A549 (cell line): ENCODE measurements around the gene ZNF646. TPM values are rescaled to one million over a fixed set of nuclear protein-coding genes. Genes with fewer than 3 reads are reported as not detected.

Experiments used
- ATAC-seq, 2 experiments: fragments of 200-7000 bp in 1 of 2; fragments of >200 bp in 1 of 2; cut with Nextera tagmentation in 1 of 2; cut with Tn5 transposase in 1 of 2; 3 replicates each; pipeline versions ENCODE4 v1.8.0 to v1.9.1; 2018 to 2020; ENCODE audit warnings: mild to moderate bottlenecking in 1 of 2, moderate library complexity in 1 of 2
- CTCF ChIA-PET: fragments of 300-600 bp; sonication (Branson Sonifier 250); formaldehyde crosslinking; extraction: SDS; loops from one replicate; lab custom pipeline; 2021; ENCODE audit warnings: antibody characterized with exemption, inconsistent platforms; lab: Yijun Ruan, JAX
- POLR2A ChIA-PET: fragments of 350-600 bp; formaldehyde crosslinking; extraction: SDS; loops from one replicate; lab custom pipeline; 2021; ENCODE audit warnings: antibody characterized with exemption, inconsistent platforms; lab: Yijun Ruan, JAX
- DNase-seq, 2 experiments: peaks; one replicate each; pipeline versions ENCODE4 v3.0.0 to v3.0.0-alpha.2; 2011 to 2016; ENCODE audit warnings: low read depth in 1 of 2, low spot score in 1 of 2
- FAIRE-seq: peaks from 2 replicates; lab custom pipeline; 2011; peaks lifted over from hg19 to GRCh38; lab: Jason Lieb, UNC
- H3K27ac ChIP-seq, 2 experiments: fragments of >200 bp; sonication (Bioruptor Twin); formaldehyde crosslinking; 3 replicates each; pipeline ENCODE4 v1.5.1; 2016 to 2017
- H3K4me1 ChIP-seq: fragments of >200 bp; sonication (Bioruptor Twin); formaldehyde crosslinking; 3 replicates; pipeline ENCODE4 v1.6.1; 2016
- H3K4me2 ChIP-seq: fragments of >200 bp; sonication (Bioruptor Twin); formaldehyde crosslinking; 3 replicates; pipeline ENCODE4 v1.6.1; 2016
- H3K4me3 ChIP-seq: fragments of >200 bp; sonication (Bioruptor Twin); formaldehyde crosslinking; 3 replicates; pipeline ENCODE4 v1.5.1; 2016
- H3K9me3 ChIP-seq: fragments of >200 bp; sonication (Bioruptor Twin); formaldehyde crosslinking; 3 replicates; pipeline ENCODE4 v1.6.1; 2016
- CBX2 ChIP-seq: fragments of 200-600 bp; sonication (generic); IDR thresholded peaks from 2 replicates; pipeline ENCODE4 v1.6.1; 2016; ENCODE audit warnings: low read depth, mild to moderate bottlenecking, borderline replicate concordance
- CEBPB ChIP-seq, 2 experiments: fragments of >200 bp in 1 of 2; sonication (Bioruptor Twin) in 1 of 2; formaldehyde crosslinking in 1 of 2; IDR thresholded peaks; 2 replicates each; pipeline ENCODE4 v1.6.1; 2012 to 2016
- CHD2 ChIP-seq: fragments of 150-350 bp; IDR thresholded peaks from 2 replicates; pipeline ENCODE4 v1.6.1; 2014; ENCODE audit warnings: low read length; ENCODE audit not compliant: partially characterized antibody
- GATA3 ChIP-seq: IDR thresholded peaks from 2 replicates; pipeline ENCODE4 v1.6.1; 2012; ENCODE audit warnings: borderline replicate concordance
- HDAC2 ChIP-seq: fragments of 200-600 bp; sonication (generic); IDR thresholded peaks from 2 replicates; pipeline ENCODE4 v1.6.1; 2016
- HOXA7 ChIP-seq: fragments of 250-450 bp; sonication (Bioruptor Pico); IDR thresholded peaks from 2 replicates; pipeline ENCODE4 v1.5.0; 2020; ENCODE audit warnings: mild to moderate bottlenecking, moderate library complexity
- HOXB13 ChIP-seq: fragments of 250-450 bp; sonication (Bioruptor Pico); IDR thresholded peaks from 2 replicates; pipeline ENCODE4 v1.5.0; 2020; ENCODE audit warnings: low read depth, mild to moderate bottlenecking, moderate library complexity
- JUN ChIP-seq, 2 experiments: fragments of >200 bp; sonication (Bioruptor Twin); formaldehyde crosslinking; IDR thresholded peaks; 2 replicates in 1 of 2; 3 replicates in 1 of 2; pipeline ENCODE4 v1.6.1; 2016 to 2017
- MAZ ChIP-seq: fragments of 150-350 bp; IDR thresholded peaks from 2 replicates; pipeline ENCODE4 v1.6.1; 2014; ENCODE audit warnings: antibody characterized with exemption, low read depth, low read length, borderline replicate concordance
- MYC ChIP-seq: IDR thresholded peaks from 2 replicates; pipeline ENCODE4 v1.6.1; 2012; ENCODE audit warnings: mild to moderate bottlenecking, inconsistent platforms, low read length, improper control_type of control experiment, borderline replicate concordance
- NFE2L2 ChIP-seq: fragments of 150-350 bp; conservative IDR thresholded peaks from 2 replicates; pipeline ENCODE4 v1.6.1; 2014; ENCODE audit warnings: low read length
- POLR2AphosphoS2 ChIP-seq: conservative IDR thresholded peaks from 2 replicates; pipeline ENCODE4 v1.6.1; 2012; ENCODE audit warnings: low read length, improper control_type of control experiment, inconsistent platforms
- SMC3 ChIP-seq: fragments of >200 bp; sonication (Bioruptor Twin); formaldehyde crosslinking; IDR thresholded peaks from 3 replicates; pipeline ENCODE4 v1.6.1; 2018; ENCODE audit warnings: inconsistent platforms
- SREBF2 ChIP-seq: fragments of 450-650 bp; IDR thresholded peaks from 2 replicates; pipeline ENCODE4 v1.6.1; 2014; ENCODE audit warnings: mild to moderate bottlenecking, moderate library complexity
- ZC3H11A ChIP-seq: fragments of 450-650 bp; IDR thresholded peaks from 2 replicates; pipeline ENCODE4 v1.6.1; 2014; ENCODE audit warnings: antibody characterized with exemption, mild to moderate bottlenecking
- WGBS: methylation state at CpG from one replicate; pipeline ENCODE4 v1.1.6; 2017; ENCODE audit errors: missing lambda C conversion rate; 5-methylcytosine and 5-hydroxymethylcytosine counted together
- polyA plus RNA-seq, 4 experiments: library from polyadenylated mRNA; depleted of rRNA in 3 of 4; stranded (reverse); fragments of >200 nt; fragmentation: RNase III in 1 of 4; extraction: RNeasy Plus Mini Kit Qiagen cat#74134 plus additional on column Dnase treatment in 1 of 4; gene quantifications; 2 replicates in 3 of 4; 3 replicates in 1 of 4; pipeline ENCODE4 v1.2.3, GENCODE V29; 2011 to 2017
- TF ChIP-seq, protein P1 (sequence below): IDR thresholded peaks from 2 replicates; pipeline ENCODE4 v1.6.1; 2012; ENCODE audit warnings: low read depth, borderline replicate concordance
- TF ChIP-seq, protein P2 (sequence below): fragments of >200 bp; sonication (Bioruptor Twin); formaldehyde crosslinking; IDR thresholded peaks from 2 replicates; pipeline ENCODE4 v1.6.1; 2016
- TF ChIP-seq, protein P3 (sequence below): fragments of >200 bp; sonication (Bioruptor Twin); formaldehyde crosslinking; IDR thresholded peaks from 3 replicates; pipeline ENCODE4 v1.6.1; 2016
- TF ChIP-seq, protein P4 (sequence below): IDR thresholded peaks from 2 replicates; pipeline ENCODE4 v1.6.1; 2012
- TF ChIP-seq, protein P5 (sequence below): fragments of 450-650 bp; IDR thresholded peaks from 2 replicates; pipeline ENCODE4 v1.6.1; 2014; ENCODE audit warnings: antibody characterized with exemption
- TF ChIP-seq, protein P6 (sequence below): fragments of 200-600 bp; sonication (generic); IDR thresholded peaks from 2 replicates; pipeline ENCODE4 v1.6.1; 2016; ENCODE audit warnings: antibody characterized with exemption, mild to moderate bottlenecking, moderate library complexity

The ZNF646 gene
- polyA plus RNA-seq, 2 of the 4 experiments (the other 2 are of a cell fraction) = 3.0 to 8.2 TPM

DNA sequence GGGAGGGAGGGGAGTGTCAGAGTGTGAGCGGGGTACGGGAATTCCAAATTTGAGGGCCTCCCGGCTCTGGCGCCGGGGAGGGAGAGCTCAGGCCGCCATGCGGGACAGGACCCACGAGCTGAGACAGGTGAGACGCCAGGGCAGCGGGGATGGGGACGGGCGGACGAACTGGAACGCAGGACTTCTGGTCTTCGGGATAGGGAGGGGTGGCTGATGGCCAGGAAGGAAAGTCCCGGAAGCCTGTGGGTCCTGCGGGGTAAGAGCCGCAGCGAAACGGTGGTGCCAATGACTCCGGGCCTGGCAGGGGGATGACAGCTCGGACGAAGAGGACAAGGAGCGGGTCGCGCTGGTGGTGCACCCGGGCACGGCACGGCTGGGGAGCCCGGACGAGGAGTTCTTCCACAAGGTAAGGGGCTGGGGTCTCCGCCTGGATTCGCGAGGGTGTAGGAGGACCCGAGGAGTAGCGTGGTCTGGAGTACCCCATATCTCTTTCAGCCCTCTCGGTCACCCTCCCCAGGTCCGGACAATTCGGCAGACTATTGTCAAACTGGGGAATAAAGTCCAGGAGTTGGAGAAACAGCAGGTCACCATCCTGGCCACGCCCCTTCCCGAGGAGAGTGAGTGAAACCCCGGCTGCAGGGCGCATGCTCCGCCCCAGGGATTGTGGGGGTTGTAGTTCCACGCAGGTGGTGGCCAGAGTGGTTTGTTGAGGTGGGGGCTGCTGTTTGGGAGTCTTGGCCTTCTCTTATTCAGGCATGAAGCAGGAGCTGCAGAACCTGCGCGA, 40.3 kb upstream of the ZNF646 start:
- FAIRE-seq (no peak), ATAC-seq (peak; percentile 80 to 87), DNase-seq (peak; percentile 82 to 97)
- peaks cover 8% of the 10 kb centered on the region; the same call in 1 of the 3 replicates for H3K4me1 ChIP-seq
- peak overlapping the region; percentile 85 to 95 for H3K27ac ChIP-seq
- CTCF ChIA-PET = interaction anchor here (1.4 to 6.5 kb wide), 2 partner anchors 49 to 76 kb away, joined by 3 to 49 read pairs; partner anchors contain the start of genes HSD3B7 and SETD1A
- no peaks in the 10 kb centered on the region for H3K9me3 ChIP-seq
- peak overlapping the region; percentile 83 for H3K4me2 ChIP-seq
- POLR2A ChIA-PET = interaction anchor here (1.4 to 1.9 kb wide), 5 partner anchors 35 to 108 kb away, joined by 3 to 19 read pairs (median 4); partner anchors contain the start of genes ZNF646 and ZNF668
- WGBS = 4% methylated on average over 37 of the region's 47 CpGs
- peak overlapping the region; percentile 72 for H3K4me3 ChIP-seq
- TF ChIP-seq ZC3H11A (no peak), MYC (0 out of 2 replicates have a peak, but pooled peaks have one; percentile 18)

DNA sequence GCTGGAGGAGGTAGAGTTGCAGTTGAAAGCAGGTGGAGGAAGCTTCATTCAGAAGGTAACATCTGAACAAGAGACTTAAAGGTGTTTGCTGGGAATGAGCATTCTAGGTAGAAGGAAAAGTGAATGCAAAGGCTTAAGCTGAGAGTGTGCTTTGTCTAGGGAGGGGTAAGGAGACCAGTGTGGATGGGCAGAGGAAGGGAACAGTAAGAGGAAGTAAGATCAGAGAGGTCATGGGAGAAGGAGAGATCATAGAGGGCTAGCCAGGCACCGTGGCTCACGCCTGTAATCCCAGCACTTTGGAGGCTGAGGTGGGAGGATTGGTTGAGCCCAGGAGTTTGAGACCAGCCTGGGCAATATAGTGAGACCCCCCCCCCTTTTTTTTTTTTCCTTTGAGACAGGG, 37.5 kb upstream of the ZNF646 start:
- ATAC-seq (no peak), DNase-seq (no peak)
- 86% methylated on average over 2 of the region's 2 CpGs for WGBS
- POLR2A ChIA-PET = interaction anchor here (0.8 kb wide), 1 partner anchor 40 kb away, joined by 3 read pairs; no protein-coding TSS in a partner anchor
- H3K9me3 ChIP-seq = no peaks in the 10 kb centered on the region
- no peak for TF ChIP-seq SREBF2
- TF ChIP-seq, protein P1, sequence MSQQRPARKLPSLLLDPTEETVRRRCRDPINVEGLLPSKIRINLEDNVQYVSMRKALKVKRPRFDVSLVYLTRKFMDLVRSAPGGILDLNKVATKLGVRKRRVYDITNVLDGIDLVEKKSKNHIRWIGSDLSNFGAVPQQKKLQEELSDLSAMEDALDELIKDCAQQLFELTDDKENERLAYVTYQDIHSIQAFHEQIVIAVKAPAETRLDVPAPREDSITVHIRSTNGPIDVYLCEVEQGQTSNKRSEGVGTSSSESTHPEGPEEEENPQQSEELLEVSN = no peak
- no peak for TF ChIP-seq NFE2L2
- TF ChIP-seq POLR2AphosphoS2 = no peak
- TF ChIP-seq, protein P2, sequence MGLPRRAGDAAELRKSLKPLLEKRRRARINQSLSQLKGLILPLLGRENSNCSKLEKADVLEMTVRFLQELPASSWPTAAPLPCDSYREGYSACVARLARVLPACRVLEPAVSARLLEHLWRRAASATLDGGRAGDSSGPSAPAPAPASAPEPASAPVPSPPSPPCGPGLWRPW = no peak
- TF ChIP-seq HOXB13 (CRISPR knock-in tag) = no peak
- no peak for TF ChIP-seq GATA3
- no peak for TF ChIP-seq CBX2
- no peak for TF ChIP-seq CEBPB (IDR thresholded peaks at IDR 0.05)
- no peak for TF ChIP-seq HOXA7 (CRISPR knock-in tag)
- TF ChIP-seq MAZ = no peak
- TF ChIP-seq JUN (IDR thresholded peaks at IDR 0.05) = no peak
- TF ChIP-seq, all 56 proteins: peak for 0
- Histone ChIP-seq H3K4me3 (no peak overlapping the region), H3K27ac (no peak overlapping the region), H3K4me2 (no peak overlapping the region), H3K4me1 (peaks cover 8% of the 10 kb centered on the region; the same call in 1 of the 3 replicates)
- FAIRE-seq = no peak
- CTCF ChIA-PET = interaction anchor here (0.6 to 6.5 kb wide), 2 partner anchors 25 to 52 kb away, joined by 3 to 49 read pairs; partner anchors contain the start of gene HSD3B7

DNA sequence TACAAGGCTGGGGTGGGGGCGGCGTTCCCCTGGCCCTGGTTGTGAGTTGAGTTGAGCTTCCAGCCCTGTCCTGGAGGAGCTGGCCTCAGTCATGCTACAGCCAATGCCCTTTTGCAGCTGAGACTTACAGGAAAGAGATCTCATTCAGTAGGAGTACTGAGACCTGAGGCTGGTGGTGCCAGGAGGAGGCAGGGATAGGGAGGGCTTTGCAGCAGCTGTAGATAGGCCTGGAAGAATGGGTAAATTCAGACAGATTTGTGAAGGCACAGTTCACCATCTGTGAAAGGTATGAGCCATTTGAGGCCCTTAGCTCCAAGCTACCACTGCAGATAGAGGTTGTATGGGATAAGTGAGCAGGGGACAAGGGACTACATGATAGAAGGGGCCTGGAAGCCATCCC, 35.2 kb upstream of the ZNF646 start:
- ATAC-seq (no peak), FAIRE-seq (no peak), DNase-seq (no peak)
- no CpG with 5 or more reads among the region's 2 CpGs for WGBS
- CTCF ChIA-PET = interaction anchor here (1.2 to 6.5 kb wide), 4 partner anchors 11 to 104 kb away, joined by 4 to 49 read pairs (median 6); partner anchors contain the start of gene HSD3B7
- Histone ChIP-seq H3K4me1 (peaks cover 5% of the 10 kb centered on the region; the same call in 1 of the 3 replicates), H3K9me3 (no peaks in the 10 kb centered on the region), H3K4me2 (no peak overlapping the region), H3K27ac (no peak overlapping the region), H3K4me3 (no peak overlapping the region)
- POLR2A ChIA-PET = no interaction called here
- no peak for TF ChIP-seq MYC
- no peak for TF ChIP-seq CHD2
- TF ChIP-seq HDAC2 = no peak
- TF ChIP-seq SMC3 = no peak
- TF ChIP-seq, protein P3, sequence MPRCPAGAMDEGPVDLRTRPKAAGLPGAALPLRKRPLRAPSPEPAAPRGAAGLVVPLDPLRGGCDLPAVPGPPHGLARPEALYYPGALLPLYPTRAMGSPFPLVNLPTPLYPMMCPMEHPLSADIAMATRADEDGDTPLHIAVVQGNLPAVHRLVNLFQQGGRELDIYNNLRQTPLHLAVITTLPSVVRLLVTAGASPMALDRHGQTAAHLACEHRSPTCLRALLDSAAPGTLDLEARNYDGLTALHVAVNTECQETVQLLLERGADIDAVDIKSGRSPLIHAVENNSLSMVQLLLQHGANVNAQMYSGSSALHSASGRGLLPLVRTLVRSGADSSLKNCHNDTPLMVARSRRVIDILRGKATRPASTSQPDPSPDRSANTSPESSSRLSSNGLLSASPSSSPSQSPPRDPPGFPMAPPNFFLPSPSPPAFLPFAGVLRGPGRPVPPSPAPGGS = no peak
- TF ChIP-seq, protein P4, sequence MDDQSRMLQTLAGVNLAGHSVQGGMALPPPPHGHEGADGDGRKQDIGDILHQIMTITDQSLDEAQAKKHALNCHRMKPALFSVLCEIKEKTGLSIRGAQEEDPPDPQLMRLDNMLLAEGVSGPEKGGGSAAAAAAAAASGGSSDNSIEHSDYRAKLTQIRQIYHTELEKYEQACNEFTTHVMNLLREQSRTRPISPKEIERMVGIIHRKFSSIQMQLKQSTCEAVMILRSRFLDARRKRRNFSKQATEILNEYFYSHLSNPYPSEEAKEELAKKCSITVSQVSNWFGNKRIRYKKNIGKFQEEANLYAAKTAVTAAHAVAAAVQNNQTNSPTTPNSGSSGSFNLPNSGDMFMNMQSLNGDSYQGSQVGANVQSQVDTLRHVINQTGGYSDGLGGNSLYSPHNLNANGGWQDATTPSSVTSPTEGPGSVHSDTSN = no peak
- no peak for TF ChIP-seq CEBPB (IDR thresholded peaks at IDR 0.05)
- TF ChIP-seq SREBF2 = no peak
- TF ChIP-seq, protein P5, sequence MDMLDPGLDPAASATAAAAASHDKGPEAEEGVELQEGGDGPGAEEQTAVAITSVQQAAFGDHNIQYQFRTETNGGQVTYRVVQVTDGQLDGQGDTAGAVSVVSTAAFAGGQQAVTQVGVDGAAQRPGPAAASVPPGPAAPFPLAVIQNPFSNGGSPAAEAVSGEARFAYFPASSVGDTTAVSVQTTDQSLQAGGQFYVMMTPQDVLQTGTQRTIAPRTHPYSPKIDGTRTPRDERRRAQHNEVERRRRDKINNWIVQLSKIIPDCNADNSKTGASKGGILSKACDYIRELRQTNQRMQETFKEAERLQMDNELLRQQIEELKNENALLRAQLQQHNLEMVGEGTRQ = no peak
- TF ChIP-seq, protein P6, sequence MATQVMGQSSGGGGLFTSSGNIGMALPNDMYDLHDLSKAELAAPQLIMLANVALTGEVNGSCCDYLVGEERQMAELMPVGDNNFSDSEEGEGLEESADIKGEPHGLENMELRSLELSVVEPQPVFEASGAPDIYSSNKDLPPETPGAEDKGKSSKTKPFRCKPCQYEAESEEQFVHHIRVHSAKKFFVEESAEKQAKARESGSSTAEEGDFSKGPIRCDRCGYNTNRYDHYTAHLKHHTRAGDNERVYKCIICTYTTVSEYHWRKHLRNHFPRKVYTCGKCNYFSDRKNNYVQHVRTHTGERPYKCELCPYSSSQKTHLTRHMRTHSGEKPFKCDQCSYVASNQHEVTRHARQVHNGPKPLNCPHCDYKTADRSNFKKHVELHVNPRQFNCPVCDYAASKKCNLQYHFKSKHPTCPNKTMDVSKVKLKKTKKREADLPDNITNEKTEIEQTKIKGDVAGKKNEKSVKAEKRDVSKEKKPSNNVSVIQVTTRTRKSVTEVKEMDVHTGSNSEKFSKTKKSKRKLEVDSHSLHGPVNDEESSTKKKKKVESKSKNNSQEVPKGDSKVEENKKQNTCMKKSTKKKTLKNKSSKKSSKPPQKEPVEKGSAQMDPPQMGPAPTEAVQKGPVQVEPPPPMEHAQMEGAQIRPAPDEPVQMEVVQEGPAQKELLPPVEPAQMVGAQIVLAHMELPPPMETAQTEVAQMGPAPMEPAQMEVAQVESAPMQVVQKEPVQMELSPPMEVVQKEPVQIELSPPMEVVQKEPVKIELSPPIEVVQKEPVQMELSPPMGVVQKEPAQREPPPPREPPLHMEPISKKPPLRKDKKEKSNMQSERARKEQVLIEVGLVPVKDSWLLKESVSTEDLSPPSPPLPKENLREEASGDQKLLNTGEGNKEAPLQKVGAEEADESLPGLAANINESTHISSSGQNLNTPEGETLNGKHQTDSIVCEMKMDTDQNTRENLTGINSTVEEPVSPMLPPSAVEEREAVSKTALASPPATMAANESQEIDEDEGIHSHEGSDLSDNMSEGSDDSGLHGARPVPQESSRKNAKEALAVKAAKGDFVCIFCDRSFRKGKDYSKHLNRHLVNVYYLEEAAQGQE = no peak
